Measurements from ENCODE around the gene SAT2.
A peak's percentile ranks its signal among the peaks of the same experiment; 100 is the strongest.
"Not testable (repeated sequence)": the region's sequence is repeated elsewhere in the genome, so short reads cannot be mapped to it uniquely, and the experiment has no call there.

The SAT2 gene

DNA sequence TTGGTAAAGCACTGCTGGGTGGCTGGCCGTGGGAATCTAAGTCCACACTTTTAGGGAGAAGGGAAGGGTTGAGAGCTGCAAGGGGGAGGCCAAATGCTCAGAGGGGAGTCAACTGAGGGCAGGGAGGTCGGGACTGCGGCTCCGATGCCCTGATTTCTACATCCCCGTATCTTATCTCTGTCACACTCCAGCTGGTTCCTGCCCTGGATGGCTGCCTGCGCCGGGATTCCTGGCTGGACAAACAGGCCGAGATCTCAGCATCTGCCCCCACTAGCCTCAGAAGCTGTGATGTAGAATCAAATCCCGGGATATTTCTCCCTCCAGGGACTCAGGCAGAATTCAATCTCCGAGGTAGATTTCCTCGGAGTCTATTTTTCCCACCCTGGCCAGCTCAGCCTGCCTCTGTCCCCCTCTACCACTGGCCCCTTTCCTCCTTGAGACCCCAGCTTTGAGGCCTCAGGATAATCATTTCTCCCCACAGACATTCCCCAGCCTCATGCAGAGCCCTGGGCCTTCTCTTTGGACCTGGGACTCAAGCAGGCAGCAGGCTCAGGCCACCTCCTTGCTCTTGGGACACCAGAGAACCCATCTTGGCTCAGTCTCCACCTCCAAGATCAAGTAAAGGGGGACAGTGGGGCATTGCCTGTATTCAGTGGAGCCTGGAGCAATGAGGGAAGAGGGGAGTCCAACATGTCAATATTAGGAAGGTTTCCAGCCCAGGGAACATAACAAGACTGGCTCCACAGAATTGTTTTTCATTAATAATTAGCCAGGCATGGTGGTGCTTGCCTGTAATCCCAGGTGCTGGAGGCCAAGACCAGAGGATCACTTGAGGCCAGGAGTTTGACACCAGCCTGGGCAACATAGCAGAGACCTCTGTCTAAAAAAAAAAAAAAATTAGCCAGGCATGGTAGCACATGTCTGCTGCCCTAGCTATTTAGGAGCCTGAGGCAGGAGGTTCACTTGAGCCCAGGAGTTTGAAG lies 4.1 kb upstream of the SAT2 start:
- FAIRE-seq = no peak
- TF ChIP-seq POLR2A (IDR thresholded peaks at IDR 0.05; ENCODE audit: low read depth, low read length) = no peak
- no peak for TF ChIP-seq TAF1 (IDR thresholded peaks at IDR 0.05; ENCODE audit: borderline replicate concordance, low read depth, low read length)
- no peak for TF ChIP-seq POLR2AphosphoS5 (IDR thresholded peaks at IDR 0.05; ENCODE audit: low read depth, low read length)
- DNase-seq (ENCODE audit: insufficient read length) = no peak

DNA sequence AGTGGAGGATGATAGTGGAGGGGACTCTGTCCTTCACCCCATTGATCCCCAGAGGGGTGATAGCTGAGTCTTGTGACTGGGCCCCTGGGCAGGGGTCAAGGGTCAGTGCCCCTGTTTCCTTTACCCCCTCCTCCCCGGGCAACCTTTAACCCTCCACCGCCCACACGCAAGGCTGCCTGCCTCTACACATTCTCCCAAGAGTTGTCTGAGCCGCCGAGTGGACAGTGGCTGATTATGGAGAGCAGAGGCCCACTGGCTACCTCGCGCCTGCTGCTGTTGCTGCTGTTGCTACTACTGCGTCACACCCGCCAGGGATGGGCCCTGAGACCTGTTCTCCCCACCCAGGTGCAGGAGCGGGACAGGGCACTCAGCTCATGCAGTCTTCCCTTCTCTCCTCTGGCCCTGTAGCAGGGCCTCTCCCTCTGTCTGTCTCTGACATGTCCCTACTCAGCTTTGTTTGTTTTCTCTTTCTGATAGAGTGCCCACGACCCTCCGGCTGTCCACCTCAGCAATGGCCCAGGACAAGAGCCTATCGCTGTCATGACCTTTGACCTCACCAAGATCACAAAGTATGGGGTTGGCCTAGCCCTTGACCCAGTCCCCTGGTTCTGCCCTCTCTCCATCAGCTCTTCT lies 2.4 kb upstream of the SAT2 start, which contains the start of gene SHBG:
SHBG (plus strand) TSS at position 197 of the 633 bp plus-strand sequence; CDS start at position 235, 38 bp downstream.
- DNase-seq (ENCODE audit: insufficient read length) (no peak), FAIRE-seq (no peak)
- TF ChIP-seq TAF1 (IDR thresholded peaks at IDR 0.05; ENCODE audit: borderline replicate concordance, low read depth, low read length) = no peak
- no peak for TF ChIP-seq POLR2AphosphoS5 (IDR thresholded peaks at IDR 0.05; ENCODE audit: low read depth, low read length)
- no peak for TF ChIP-seq POLR2A (IDR thresholded peaks at IDR 0.05; ENCODE audit: low read depth, low read length)

DNA sequence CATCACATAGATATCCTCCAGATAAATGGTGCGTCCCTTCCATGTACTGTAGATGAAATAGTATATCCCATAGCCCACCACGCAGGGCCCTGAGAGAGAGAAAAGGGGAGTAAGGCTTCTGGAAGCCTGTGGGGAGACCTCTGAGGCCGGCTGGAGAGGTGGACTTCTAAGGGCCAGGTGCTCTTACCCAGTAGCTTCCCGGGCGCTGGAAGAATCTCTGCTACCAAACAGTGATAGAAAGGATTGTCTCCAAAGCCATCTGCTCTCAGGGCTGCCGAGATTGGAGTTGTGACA lies 718 bp downstream of the SAT2 start:
- no peak for FAIRE-seq
- DNase-seq (ENCODE audit: insufficient read length) = no peak
- no peak for TF ChIP-seq POLR2AphosphoS5 (IDR thresholded peaks at IDR 0.05; ENCODE audit: low read depth, low read length)
- TF ChIP-seq TAF1 (IDR thresholded peaks at IDR 0.05; ENCODE audit: borderline replicate concordance, low read depth, low read length) = no peak
- TF ChIP-seq POLR2A (IDR thresholded peaks at IDR 0.05; ENCODE audit: low read depth, low read length) = no peak

DNA sequence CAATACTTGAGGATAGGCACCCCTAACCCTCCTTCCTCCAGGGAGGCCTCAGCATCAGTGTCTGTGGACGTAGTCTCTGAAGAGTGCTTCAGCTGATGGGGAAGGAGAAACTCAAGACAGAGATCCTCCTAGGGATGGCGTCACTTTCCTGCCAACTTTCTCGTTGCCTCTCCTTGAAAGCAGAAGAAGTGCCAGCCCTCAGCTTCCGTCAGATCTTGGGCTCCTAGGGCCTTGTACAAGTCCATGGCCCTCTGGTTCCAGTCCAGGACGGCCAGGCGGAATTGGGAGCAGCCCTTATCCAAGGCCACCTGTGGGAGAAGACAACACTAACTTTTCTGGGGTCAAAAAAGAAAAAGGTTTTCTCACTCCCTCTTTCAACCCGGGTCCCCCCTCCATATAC lies 1.3 kb downstream of the SAT2 start:
- TF ChIP-seq POLR2A (IDR thresholded peaks at IDR 0.05; ENCODE audit: low read depth, low read length) (no peak), POLR2AphosphoS5 (IDR thresholded peaks at IDR 0.05; ENCODE audit: low read depth, low read length) (no peak), TAF1 (IDR thresholded peaks at IDR 0.05; ENCODE audit: borderline replicate concordance, low read depth, low read length) (no peak)
- FAIRE-seq = no peak
- no peak for DNase-seq (ENCODE audit: insufficient read length)

DNA sequence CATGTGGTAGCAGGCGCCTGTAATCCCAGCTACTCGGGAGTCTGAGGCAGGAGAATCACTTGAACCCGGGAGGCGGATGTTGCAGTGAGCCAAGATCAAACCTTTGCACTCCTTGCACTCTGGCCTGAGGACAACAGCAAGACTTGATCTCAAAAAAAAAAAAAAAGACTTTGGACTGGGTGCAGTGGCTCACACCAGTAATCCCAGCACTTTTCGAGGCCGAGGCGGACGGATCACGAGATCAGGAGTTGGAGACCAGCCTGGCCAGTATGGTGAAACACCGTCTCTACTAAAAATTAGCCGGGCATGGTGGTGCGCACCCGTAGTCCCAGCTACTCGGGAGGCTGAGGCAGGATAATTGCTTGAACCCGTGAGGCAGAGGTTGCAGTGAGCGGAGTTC lies 1.9 kb downstream of the SAT2 start:
- not testable (repeated sequence) for FAIRE-seq; DNase-seq (ENCODE audit: insufficient read length)

DNA sequence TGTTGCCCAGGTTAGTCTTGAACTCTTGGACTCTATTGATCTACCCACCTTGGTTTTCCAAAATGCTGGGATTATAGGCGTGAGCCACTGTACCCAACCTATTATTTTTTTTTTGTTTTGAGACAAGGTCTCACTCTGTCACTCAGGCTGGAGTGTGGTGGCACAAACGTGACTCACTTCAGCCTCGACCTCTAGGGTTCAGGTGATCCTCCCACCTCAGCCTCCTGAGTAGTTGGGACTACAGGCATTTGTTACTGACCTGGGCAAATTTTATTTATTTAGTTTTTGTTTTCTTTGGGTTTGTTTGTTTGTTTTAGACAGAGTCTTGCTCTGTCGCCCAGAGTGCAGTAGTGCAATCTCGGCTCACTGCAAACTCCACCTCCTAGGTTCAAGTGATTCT lies 4.0 kb downstream of the SAT2 start:
- FAIRE-seq = no peak

DNA sequence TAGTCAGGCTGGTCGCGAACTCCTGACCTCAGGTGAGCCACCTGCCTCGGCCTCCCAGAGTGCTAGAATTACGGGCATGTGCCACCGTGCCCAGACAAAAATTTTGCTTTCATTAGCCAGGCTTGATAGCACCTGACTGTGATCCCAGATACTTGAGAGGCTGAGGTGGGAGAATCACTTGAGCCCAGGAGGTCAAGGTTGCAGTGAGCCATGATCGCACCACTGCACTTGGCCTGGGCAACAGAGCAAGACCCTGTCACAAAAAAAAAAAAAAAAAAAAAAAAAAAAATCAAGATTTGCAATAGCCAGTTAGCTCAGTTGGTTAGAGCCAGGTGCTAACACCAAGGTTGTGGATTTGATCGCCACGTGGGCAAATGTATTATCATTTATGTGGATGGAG lies 6.8 kb downstream of the SAT2 start:
- TF ChIP-seq POLR2A (IDR thresholded peaks at IDR 0.05; ENCODE audit: low read depth, low read length) (no peak), TAF1 (IDR thresholded peaks at IDR 0.05; ENCODE audit: borderline replicate concordance, low read depth, low read length) (no peak), POLR2AphosphoS5 (IDR thresholded peaks at IDR 0.05; ENCODE audit: low read depth, low read length) (no peak)
- no peak for DNase-seq (ENCODE audit: insufficient read length)
- FAIRE-seq = no peak

More for the DNA sequence above, 4.0 kb downstream of the SAT2 start:
- DNase-seq (ENCODE audit: insufficient read length) = no peak
- TF ChIP-seq POLR2AphosphoS5 (IDR thresholded peaks at IDR 0.05; ENCODE audit: low read depth, low read length) (no peak), TAF1 (IDR thresholded peaks at IDR 0.05; ENCODE audit: borderline replicate concordance, low read depth, low read length) (no peak), POLR2A (IDR thresholded peaks at IDR 0.05; ENCODE audit: low read depth, low read length) (no peak)

DNA sequence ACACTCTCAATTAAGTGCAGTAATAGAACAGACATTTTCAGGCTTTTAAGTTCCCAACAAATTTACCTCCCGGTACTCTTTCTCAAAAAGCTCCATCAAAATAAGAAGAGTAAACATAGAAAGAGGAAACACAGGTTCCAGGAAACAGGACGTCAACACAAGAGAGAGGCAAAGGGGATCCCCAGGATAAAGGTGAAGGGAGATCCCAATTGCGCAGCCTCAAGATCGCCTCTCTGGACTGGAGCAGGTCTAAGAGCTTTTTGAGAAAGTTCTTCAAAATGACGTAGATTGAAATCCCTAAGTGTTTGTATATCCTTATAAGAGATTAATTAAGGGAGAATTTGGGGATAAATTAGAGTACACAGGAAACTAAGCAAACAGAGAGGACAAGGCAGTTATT lies 9.0 kb downstream of the SAT2 start:
- no peak for TF ChIP-seq POLR2A (IDR thresholded peaks at IDR 0.05; ENCODE audit: low read depth, low read length)
- TF ChIP-seq TAF1 (IDR thresholded peaks at IDR 0.05; ENCODE audit: borderline replicate concordance, low read depth, low read length) = no peak
- TF ChIP-seq POLR2AphosphoS5 (IDR thresholded peaks at IDR 0.05; ENCODE audit: low read depth, low read length) = no peak
- DNase-seq (ENCODE audit: insufficient read length) (no peak), FAIRE-seq (no peak)

DNA sequence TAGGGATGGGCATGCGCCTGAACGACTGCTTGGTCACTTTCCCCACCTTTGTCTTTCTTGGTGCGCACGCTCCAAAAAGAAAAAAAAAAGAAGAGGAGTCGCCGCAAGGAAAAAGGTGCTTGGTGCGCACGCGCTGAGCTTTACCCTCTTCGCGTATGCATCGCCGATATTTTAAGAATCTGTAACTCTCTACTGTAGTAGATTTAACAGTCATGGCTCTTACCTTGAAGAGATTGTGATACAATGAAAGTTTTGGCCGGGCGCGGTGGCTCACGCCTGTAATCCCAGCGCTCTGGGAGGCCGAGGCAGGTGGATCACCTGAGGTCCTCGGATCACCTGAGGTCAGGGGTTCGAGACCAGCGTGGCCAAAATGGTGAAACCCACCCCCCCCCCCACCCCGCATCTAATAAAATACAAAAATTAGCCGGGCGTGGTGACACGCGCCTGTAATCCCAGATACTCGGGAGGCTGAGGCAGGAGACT lies 12.3 kb downstream of the SAT2 start:
- no peak for FAIRE-seq
- TF ChIP-seq POLR2AphosphoS5 (IDR thresholded peaks at IDR 0.05; ENCODE audit: low read depth, low read length) = no peak
- no peak for TF ChIP-seq POLR2A (IDR thresholded peaks at IDR 0.05; ENCODE audit: low read depth, low read length)
- TF ChIP-seq TAF1 (IDR thresholded peaks at IDR 0.05; ENCODE audit: borderline replicate concordance, low read depth, low read length) = no peak
- DNase-seq (ENCODE audit: insufficient read length) = no peak

DNA sequence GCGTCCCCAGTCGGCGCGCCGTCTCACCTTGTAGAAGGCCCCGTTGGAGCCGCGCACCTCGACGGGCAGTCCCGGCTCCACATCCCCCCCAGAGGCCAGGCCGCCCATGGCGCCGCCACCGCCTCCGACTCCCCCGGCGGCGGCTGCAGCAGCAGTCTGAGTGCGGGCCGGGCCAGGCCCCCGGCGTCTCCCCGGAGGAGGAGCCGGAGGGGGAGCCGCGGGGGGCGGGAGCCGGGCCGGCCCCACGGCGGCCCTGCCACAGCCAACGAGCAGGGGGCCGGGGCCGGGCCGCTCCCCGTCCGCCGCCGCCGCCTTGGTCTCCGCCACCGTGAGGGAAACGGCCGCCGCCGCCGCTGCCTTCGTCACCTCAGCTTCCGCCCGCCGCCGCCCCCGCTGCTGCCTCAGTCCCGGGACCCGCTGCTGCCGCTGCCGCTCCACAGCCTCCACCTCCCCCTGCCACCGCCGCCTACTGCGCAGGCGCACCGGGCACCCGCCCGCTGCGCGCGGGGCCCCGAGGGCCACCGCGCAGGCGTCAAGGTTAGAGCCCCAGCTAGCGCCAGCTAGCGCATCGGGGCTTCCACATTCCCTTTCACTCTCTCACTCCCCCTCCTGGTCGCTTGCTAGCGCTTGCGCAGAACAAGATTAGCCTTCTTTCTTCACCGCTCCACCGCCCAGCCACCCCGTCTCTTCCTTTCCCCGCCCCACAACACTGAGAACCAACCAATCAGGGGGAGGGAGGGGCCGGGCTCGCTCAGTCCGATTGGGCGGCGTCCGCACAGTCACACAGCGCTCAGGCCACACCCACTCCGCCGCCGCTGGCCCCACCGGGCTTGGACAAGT lies 13.0 kb downstream of the SAT2 start, which contains the start of gene FXR2:
FXR2 (minus strand) TSS at position 473 of the 840 bp plus-strand sequence; CDS start at position 108, 365 bp downstream.
- FAIRE-seq = peak; percentile 99
- TF ChIP-seq TAF1 (IDR thresholded peaks at IDR 0.05; ENCODE audit: borderline replicate concordance, low read depth, low read length) (peak; percentile 56; the same call in 1 of the 2 replicates), POLR2A (IDR thresholded peaks at IDR 0.05; ENCODE audit: low read depth, low read length) (peak; percentile 68; the same call in 1 of the 2 replicates), POLR2AphosphoS5 (IDR thresholded peaks at IDR 0.05; ENCODE audit: low read depth, low read length) (no peak)
- DNase-seq (ENCODE audit: insufficient read length) = peak; percentile 98

Measured in GM12892 (cell line).